GM12891 (cell line): Measurements from ENCODE around the gene KRT13.

Source experiments
- POLR2A ChIP-seq: IDR thresholded peaks from 2 replicates; pipeline ENCODE4 v1.6.1; 2011; ENCODE audit warnings: low read depth, low read length, control low read depth
- POLR2AphosphoS5 ChIP-seq: IDR thresholded peaks from 2 replicates; pipeline ENCODE4 v1.6.1; 2011; ENCODE audit warnings: low read depth, low read length, control low read depth
- POU2F2 ChIP-seq: IDR thresholded peaks from 2 replicates; pipeline ENCODE4 v1.6.1; 2011; ENCODE audit warnings: low read depth, mild to moderate bottlenecking, control low read depth, low read length, moderate library complexity
- TAF1 ChIP-seq: IDR thresholded peaks from 2 replicates; pipeline ENCODE4 v1.6.1; 2011; ENCODE audit warnings: low read depth, low read length, control low read depth

- TF ChIP-seq POLR2A, result no peak
- TF ChIP-seq POLR2AphosphoS5, result no peak
- TF ChIP-seq POU2F2, result no peak
- TF ChIP-seq TAF1, result no peak
Observed at GRCh38 chr17:41505809-41506767, 676 bp upstream of the KRT13 start.
